Spleen (tissue), 11 donors: ENCODE measurements around the gene AFF4. TPM values are rescaled to one million over a fixed set of nuclear protein-coding genes. Genes with fewer than 3 reads are reported as not detected.
"Not testable (repeated sequence)": the region's sequence is repeated elsewhere in the genome, so short reads cannot be mapped to it uniquely, and the experiment has no call there.

Source experiments
- DNase-seq: peaks from one replicate; pipeline ENCODE4 v3.0.0-alpha.2; 2020
- H3K27ac ChIP-seq, 8 donors: fragments of 200-600 bp; sonication (generic) in 7 of 8; 1 replicate in 4 of 8; 2 replicates in 4 of 8; pipeline versions ENCODE4 v1.5.0 to v1.8.0; 2016 to 2021; ENCODE audit warnings: inconsistent platforms in 4 of 8, mild to moderate bottlenecking in 4 of 8, moderate library complexity in 1 of 8
- H3K27me3 ChIP-seq, 7 donors: fragments of 200-600 bp; sonication (generic) in 6 of 7; replicated peaks in 1 of 7; 1 replicate in 4 of 7; 2 replicates in 3 of 7; pipeline versions ENCODE4 v1.5.0 to v1.8.0; 2016 to 2021; ENCODE audit warnings: inconsistent platforms in 3 of 7, mild to moderate bottlenecking in 1 of 7
- H3K36me3 ChIP-seq, 6 donors: fragments of 200-600 bp; sonication (generic) in 5 of 6; 1 replicate in 4 of 6; 2 replicates in 2 of 6; pipeline versions ENCODE4 v1.5.0 to v1.8.0; 2016 to 2021; ENCODE audit warnings: inconsistent platforms in 2 of 6
- H3K4me1 ChIP-seq, 6 donors: fragments of 200-600 bp; sonication (generic) in 5 of 6; 1 replicate in 3 of 6; 2 replicates in 3 of 6; pipeline versions ENCODE4 v1.5.0 to v1.8.0; 2016 to 2021; ENCODE audit warnings: inconsistent platforms in 3 of 6
- H3K4me3 ChIP-seq, 8 donors: fragments of 200-600 bp; sonication (generic) in 7 of 8; 1 replicate in 4 of 8; 2 replicates in 4 of 8; pipeline versions ENCODE4 v1.5.0 to v1.8.0; 2016 to 2021; ENCODE audit warnings: inconsistent platforms in 4 of 8, mild to moderate bottlenecking in 4 of 8, moderate library complexity in 2 of 8
- H3K9me3 ChIP-seq, 8 donors: fragments of 200-600 bp; sonication (generic) in 7 of 8; 1 replicate in 4 of 8; 2 replicates in 4 of 8; pipeline versions ENCODE4 v1.5.0 to v1.8.0; 2016 to 2021; ENCODE audit warnings: inconsistent platforms in 4 of 8
- POLR2A ChIP-seq, 3 donors: fragments of 450-650 bp; IDR thresholded peaks; one replicate each; pipeline ENCODE4 v1.5.1; 2017; ENCODE audit warnings: antibody characterized with exemption in 3 of 3, mild to moderate bottlenecking in 1 of 3
- POLR2AphosphoS5 ChIP-seq, 3 donors: sonication (generic); formaldehyde crosslinking; IDR thresholded peaks; one replicate each; pipeline ENCODE4 v1.5.1; 2017; ENCODE audit warnings: antibody characterized with exemption in 3 of 3
- WGBS, 5 donors: extraction: QIAGEN DNeasy Blood & Tissue Kit in 3 of 5; methylation state at CpG; one replicate each; pipeline versions ENCODE4 v1.1.5 to v1.1.7; 2013 to 2018; 5-methylcytosine and 5-hydroxymethylcytosine counted together
- intact Hi-C: fragments of 100-400 bp; cut with DNase I; formaldehyde crosslinking; loops from one replicate; pipeline ENCODE4 v1.15.0; 2023; ENCODE audit warnings: low total_unique reads
- polyA plus RNA-seq, 3 donors: library from polyadenylated mRNA; stranded (reverse); fragments of 200-250 nt; gene quantifications; one replicate each; pipeline ENCODE4 v1.2.1, GENCODE V29; 2013
- total RNA-seq, 7 donors: library from RNA; depleted of rRNA in 3 of 7; stranded (reverse); fragments of >200 nt in 3 of 7; fragmentation: NEBNext Ultra II Directional in 4 of 7; extraction: Animal tissue kit (Norgen Biotek cat#: 25700) in 4 of 7; gene quantifications; one replicate each; pipeline versions ENCODE4 v1.1.0 to v1.2.1, GENCODE V29; 2016 to 2021
- TF ChIP-seq, protein P1 (sequence below), 11 experiments: fragments of 200-600 bp in 7 of 11; fragments of 450-650 bp in 4 of 11; sonication (generic) in 4 of 11; IDR thresholded peaks in 8 of 11; conservative IDR thresholded peaks in 3 of 11; 1 replicate in 7 of 11; 2 replicates in 4 of 11; pipeline versions ENCODE4 v1.4.0 to v1.8.0; 2016 to 2021; ENCODE audit warnings: antibody characterized with exemption in 11 of 11, inconsistent platforms in 4 of 11, mild to moderate bottlenecking in 1 of 11
- donor health status: healthy with polysubstance abuse.
- donor health status: DM: no; HTN: no; CAD: no; lungs with moderate emphysema.
- donor health status: DM: no; HTN: no; CAD: no.
- donor health status: Bipolar disorder and iron deficiency.
- donor health status: healthy.
- donor health status: DM: no; HTN: no; CAD: no.
- donor health status: DM: yes; HTN: yes; CAD: no.

The AFF4 gene
- total and polyA plus RNA-seq, 10 donors = 5.1 to 84.3 (median 65.1) TPM

DNA sequence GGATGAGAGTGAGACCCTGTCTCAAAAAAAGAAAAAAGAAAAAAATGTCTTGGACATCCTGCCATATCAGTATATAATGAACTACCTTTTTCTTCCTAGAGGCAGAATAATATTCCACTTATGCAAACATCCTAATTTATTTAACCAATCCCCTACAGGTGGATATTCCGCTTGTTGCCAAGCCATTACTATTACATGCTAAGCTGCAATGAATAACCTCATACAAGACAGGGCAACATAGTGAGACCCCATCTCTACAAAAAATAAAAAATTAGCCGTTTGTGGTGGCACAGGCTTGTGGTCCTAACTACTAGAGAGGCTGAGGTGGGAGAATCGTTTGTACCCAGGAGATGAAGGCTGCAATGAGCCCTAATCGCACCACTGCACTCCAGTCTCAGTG lies 1.7 kb upstream of the AFF4 start:
- H3K27ac ChIP-seq = no peak overlapping the region
- peaks cover 0 to 2% (median 0%) of the 10 kb centered on the region in 6 donors for H3K36me3 ChIP-seq
- no peak overlapping the region for H3K4me3 ChIP-seq
- no peak for TF ChIP-seq POLR2A (IDR thresholded peaks at IDR 0.05)
- no peak for TF ChIP-seq POLR2AphosphoS5 (IDR thresholded peaks at IDR 0.05)
- TF ChIP-seq, protein P1, sequence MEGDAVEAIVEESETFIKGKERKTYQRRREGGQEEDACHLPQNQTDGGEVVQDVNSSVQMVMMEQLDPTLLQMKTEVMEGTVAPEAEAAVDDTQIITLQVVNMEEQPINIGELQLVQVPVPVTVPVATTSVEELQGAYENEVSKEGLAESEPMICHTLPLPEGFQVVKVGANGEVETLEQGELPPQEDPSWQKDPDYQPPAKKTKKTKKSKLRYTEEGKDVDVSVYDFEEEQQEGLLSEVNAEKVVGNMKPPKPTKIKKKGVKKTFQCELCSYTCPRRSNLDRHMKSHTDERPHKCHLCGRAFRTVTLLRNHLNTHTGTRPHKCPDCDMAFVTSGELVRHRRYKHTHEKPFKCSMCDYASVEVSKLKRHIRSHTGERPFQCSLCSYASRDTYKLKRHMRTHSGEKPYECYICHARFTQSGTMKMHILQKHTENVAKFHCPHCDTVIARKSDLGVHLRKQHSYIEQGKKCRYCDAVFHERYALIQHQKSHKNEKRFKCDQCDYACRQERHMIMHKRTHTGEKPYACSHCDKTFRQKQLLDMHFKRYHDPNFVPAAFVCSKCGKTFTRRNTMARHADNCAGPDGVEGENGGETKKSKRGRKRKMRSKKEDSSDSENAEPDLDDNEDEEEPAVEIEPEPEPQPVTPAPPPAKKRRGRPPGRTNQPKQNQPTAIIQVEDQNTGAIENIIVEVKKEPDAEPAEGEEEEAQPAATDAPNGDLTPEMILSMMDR (IDR thresholded peaks at IDR 0.05 in 8 of 11, conservative IDR thresholded peaks at IDR 0.05 in 3 of 11) = no peak
- DNase-seq = no peak
- no peaks in the 10 kb centered on the region for H3K27me3 ChIP-seq
- intact Hi-C loops = no loop called here
- 91 to 98% (median 97%) methylated on average over 4 of the region's 4 CpGs for WGBS, 5 donors
- no peaks in the 10 kb centered on the region for H3K9me3 ChIP-seq
- peaks cover 12 to 34% (median 29%) of the 10 kb centered on the region in 6 donors for H3K4me1 ChIP-seq

DNA sequence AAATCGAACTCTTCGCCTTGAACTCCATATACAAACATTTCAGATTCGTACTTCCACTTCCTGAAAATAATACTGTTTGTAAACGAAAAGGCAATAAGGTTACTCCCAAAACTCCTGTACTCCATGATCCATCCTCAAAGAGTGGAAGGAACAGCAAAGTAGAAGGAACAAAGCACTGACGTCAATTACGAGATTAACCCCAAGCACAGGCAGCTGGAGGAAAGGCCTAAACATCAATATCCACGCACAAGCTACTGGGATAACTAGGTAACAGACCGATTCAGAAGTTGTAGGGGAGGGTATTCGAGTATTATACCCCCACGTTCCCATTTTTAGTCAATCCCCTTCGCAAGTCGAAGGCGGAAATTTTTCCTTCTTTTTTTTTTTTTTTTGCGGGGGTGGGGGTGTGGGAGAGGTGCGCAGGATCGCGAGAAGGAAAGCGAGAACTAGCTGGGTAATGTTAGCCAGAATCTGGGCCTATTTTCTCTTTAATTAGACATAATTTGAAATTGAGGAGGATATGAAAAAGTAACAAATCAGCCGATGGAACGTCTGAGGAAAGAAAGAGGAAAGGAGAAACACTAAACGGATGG lies 909 bp downstream of the AFF4 start:
- peaks cover 16 to 58% (median 50%) of the 10 kb centered on the region in 6 donors for H3K4me1 ChIP-seq
- no peak for DNase-seq
- H3K27ac ChIP-seq = peak overlapping the region; percentile 97 to 100 (median 99)
- H3K4me3 ChIP-seq = peak overlapping the region; percentile 62 to 95 (median 68)
- peaks cover 0 to 12% (median 0%) of the 10 kb centered on the region in 6 donors for H3K36me3 ChIP-seq
- no peaks in the 10 kb centered on the region for H3K9me3 ChIP-seq
- no peaks in the 10 kb centered on the region for H3K27me3 ChIP-seq
- intact Hi-C loops = no loop called here
- WGBS, 5 donors = 0 to 1% (median 1%) methylated on average over 21 of the region's 21 CpGs
- TF ChIP-seq POLR2AphosphoS5 (IDR thresholded peaks at IDR 0.05) = peak in 1 of 3 donors; percentile 66
- no peak for TF ChIP-seq POLR2A (IDR thresholded peaks at IDR 0.05)

DNA sequence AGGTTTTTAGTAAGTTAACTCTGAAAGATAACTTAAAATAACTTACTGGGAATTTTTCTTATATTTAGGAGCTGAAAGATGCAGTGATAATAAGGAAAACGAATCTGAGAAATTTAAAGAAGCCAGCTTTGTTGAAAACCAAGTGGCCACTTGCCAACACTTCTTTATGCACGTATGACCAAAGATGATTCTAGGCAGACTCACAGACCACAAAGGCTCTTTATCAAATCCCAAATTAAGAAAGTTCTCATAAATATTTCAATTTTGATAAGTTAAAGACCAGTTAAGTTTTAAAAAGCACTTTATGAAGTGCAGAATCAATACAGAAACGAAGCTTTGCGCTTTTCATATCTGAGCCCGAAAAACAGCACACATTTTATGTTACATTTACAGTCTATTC lies 1.5 kb downstream of the AFF4 start:
- H3K27me3 ChIP-seq = no peaks in the 10 kb centered on the region
- H3K4me3 ChIP-seq = peak overlapping the region; percentile 62 to 95 (median 68)
- H3K27ac ChIP-seq = peak overlapping the region; percentile 97 to 100 (median 99)
- 12 to 19% (median 18%) methylated on average over 5 of the region's 5 CpGs for WGBS, 5 donors
- H3K36me3 ChIP-seq = peaks cover 0 to 18% (median 0%) of the 10 kb centered on the region in 6 donors
- intact Hi-C loops = no loop called here
- H3K4me1 ChIP-seq = peaks cover 16 to 65% (median 56%) of the 10 kb centered on the region in 6 donors
- no peaks in the 10 kb centered on the region for H3K9me3 ChIP-seq
- TF ChIP-seq, protein P1 (IDR thresholded peaks at IDR 0.05 in 8 of 11, conservative IDR thresholded peaks at IDR 0.05 in 3 of 11) = no peak
- no peak for TF ChIP-seq POLR2AphosphoS5 (IDR thresholded peaks at IDR 0.05)
- no peak for TF ChIP-seq POLR2A (IDR thresholded peaks at IDR 0.05)
- DNase-seq = no peak

DNA sequence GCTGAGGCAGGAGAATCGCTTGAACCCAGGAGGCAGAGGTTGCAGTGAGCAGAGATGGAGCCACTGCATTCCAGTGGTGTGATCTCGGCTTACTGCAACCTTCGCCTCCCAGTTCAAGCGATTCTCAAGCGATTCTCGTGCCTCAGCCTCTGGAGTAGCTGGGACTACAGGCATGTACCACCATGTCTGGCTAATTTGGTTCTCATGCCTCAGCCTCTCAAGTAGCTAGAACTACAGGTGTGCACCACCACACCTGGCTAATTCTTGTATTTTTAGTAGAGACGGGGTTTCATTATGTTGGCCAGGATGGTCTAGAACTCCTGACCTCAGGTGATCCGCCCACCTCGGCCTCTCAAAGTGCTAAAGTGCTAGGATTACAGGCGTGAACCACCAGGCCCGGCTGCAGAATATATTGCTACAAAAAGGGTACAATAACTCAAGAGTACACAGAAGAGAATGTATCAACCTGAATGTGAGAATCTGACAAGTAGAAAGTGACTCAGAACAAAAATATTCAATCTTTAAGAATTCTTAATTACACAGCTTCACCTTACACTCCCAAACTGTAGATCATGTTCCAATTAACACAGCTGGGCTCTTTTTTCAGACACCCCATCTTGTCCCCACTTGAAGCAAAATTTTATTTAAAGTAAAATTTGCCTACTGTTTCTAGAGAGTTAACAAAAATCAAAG lies 2.2 kb downstream of the AFF4 start:
- H3K9me3 ChIP-seq, H3K27me3 ChIP-seq, intact Hi-C loops, DNase-seq: not testable (repeated sequence)
- peak overlapping the region in 6 of 8 donors; percentile 97 to 100 (median 99) for H3K27ac ChIP-seq
- WGBS, 5 donors = 93 to 97% (median 95%) methylated on average over 10 to 11 of the region's 11 CpGs
- H3K4me1 ChIP-seq = peaks cover 16 to 69% (median 59%) of the 10 kb centered on the region in 6 donors
- peak overlapping the region in 4 of 8 donors; percentile 68 to 95 (median 76) for H3K4me3 ChIP-seq
- H3K36me3 ChIP-seq = peaks cover 0 to 18% (median 0%) of the 10 kb centered on the region in 6 donors

DNA sequence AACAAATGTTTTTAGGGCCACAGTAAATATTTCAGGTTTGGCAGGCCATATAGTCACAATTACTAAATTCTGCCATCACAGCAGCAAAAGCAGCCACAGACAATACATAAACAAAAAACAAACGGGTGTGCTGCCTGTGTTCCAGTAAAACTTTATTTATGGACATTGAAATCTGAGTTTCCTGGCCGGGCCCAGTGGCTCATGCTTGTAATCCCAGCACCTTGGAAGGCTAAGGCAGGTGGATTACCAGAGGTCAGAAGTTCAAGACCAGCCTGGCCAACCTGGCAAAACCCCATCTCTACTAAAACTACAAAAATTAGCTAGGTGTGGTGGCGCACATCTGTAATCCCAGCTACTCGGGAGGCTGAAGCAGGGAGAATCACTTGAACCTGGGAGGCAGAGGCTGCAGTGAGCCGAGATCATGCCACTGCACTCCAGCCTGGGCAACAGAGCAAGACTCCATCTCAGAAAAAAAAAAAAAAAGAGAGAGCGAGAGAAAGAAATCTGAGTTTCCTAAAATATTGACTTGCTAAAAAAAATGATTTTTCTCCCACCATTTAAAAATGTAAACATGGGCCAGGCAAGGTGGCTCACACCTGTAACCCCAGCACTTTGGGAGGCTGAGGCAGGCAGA lies 7.2 kb downstream of the AFF4 start:
- WGBS, 5 donors = 91 to 94% (median 93%) methylated on average over 6 of the region's 6 CpGs
- Histone ChIP-seq H3K4me1 (peaks cover 17 to 92% (median 63%) of the 10 kb centered on the region in 6 donors), H3K36me3 (peaks cover 0 to 48% (median 5%) of the 10 kb centered on the region in 6 donors)
- H3K27me3 ChIP-seq, DNase-seq, H3K9me3 ChIP-seq, intact Hi-C loops, H3K4me3 ChIP-seq, H3K27ac ChIP-seq: not testable (repeated sequence)
